Measurements from ENCODE around the gene PRKCG. TPM values are rescaled to one million over a fixed set of nuclear protein-coding genes. Genes with fewer than 3 reads are reported as not detected.

PRKCG gene
- total RNA-seq, 1 experiment from 2014 or later = 2.8 TPM

GRCh38 chr19:53894707-53895106 is 12.7 kb downstream of the PRKCG start (continued):
- TF ChIP-seq, protein P1, sequence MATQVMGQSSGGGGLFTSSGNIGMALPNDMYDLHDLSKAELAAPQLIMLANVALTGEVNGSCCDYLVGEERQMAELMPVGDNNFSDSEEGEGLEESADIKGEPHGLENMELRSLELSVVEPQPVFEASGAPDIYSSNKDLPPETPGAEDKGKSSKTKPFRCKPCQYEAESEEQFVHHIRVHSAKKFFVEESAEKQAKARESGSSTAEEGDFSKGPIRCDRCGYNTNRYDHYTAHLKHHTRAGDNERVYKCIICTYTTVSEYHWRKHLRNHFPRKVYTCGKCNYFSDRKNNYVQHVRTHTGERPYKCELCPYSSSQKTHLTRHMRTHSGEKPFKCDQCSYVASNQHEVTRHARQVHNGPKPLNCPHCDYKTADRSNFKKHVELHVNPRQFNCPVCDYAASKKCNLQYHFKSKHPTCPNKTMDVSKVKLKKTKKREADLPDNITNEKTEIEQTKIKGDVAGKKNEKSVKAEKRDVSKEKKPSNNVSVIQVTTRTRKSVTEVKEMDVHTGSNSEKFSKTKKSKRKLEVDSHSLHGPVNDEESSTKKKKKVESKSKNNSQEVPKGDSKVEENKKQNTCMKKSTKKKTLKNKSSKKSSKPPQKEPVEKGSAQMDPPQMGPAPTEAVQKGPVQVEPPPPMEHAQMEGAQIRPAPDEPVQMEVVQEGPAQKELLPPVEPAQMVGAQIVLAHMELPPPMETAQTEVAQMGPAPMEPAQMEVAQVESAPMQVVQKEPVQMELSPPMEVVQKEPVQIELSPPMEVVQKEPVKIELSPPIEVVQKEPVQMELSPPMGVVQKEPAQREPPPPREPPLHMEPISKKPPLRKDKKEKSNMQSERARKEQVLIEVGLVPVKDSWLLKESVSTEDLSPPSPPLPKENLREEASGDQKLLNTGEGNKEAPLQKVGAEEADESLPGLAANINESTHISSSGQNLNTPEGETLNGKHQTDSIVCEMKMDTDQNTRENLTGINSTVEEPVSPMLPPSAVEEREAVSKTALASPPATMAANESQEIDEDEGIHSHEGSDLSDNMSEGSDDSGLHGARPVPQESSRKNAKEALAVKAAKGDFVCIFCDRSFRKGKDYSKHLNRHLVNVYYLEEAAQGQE (IDR thresholded peaks at IDR 0.05; ENCODE audit: low read depth) = no peak
- TF ChIP-seq ZFX (IDR thresholded peaks at IDR 0.05) (no peak), ZNF274 (IDR thresholded peaks at IDR 0.05; ENCODE audit: low read depth, low read length) (no peak)
- TF ChIP-seq, protein P2, sequence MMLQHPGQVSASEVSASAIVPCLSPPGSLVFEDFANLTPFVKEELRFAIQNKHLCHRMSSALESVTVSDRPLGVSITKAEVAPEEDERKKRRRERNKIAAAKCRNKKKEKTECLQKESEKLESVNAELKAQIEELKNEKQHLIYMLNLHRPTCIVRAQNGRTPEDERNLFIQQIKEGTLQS (IDR thresholded peaks at IDR 0.05) = no peak

- no peaks in the 10 kb centered on the region for H3K9me2 ChIP-seq (ENCODE audit: insufficient read depth)
- intact Hi-C loops (cut with micrococcal nuclease) = loop anchor here (5.0 kb wide), 1 partner anchor 86 kb away; no protein-coding TSS in a partner anchor
- RAD21 ChIA-PET (ENCODE audit: low non-redundant PET in 1 of 2, low total read pairs in 2 of 2, uncharacterized antibody in 2 of 2, unreplicated experiment in 2 of 2) = no interaction called here
- no peak overlapping the region for H3K27ac ChIP-seq (ENCODE audit: low read depth, low read length)
- H3K4me1 ChIP-seq (ENCODE audit: control insufficient read depth in 1 of 2, insufficient read depth in 2 of 2, low read length in 2 of 2) = peaks cover 9 to 24% of the 10 kb centered on the region in 2 experiments; a peak in 3 of 4 replicates
- H4K20me1 ChIP-seq (ENCODE audit: insufficient read depth) = no peaks in the 10 kb centered on the region
- no TSS peak for BruUV-seq (replicated peaks)
- no peak overlapping the region for H3K4me3 ChIP-seq (replicated peaks in 1 of 2; ENCODE audit: low read depth in 1 of 2, low read length in 2 of 2)
- POLR2A ChIA-PET = no interaction called here
- ATAC-seq (no peak), DNase-seq (ENCODE audit: low read depth, low spot score) (no peak)
- no peak overlapping the region for H3K9ac ChIP-seq (ENCODE audit: low read length)
- no peak for TF ChIP-seq EZH2 (IDR thresholded peaks at IDR 0.05)
- TF ChIP-seq SP1 (IDR thresholded peaks at IDR 0.05; ENCODE audit: low read depth) = no peak
- TF ChIP-seq CTCF (IDR thresholded peaks at IDR 0.05 in 2 of 3, conservative IDR thresholded peaks at IDR 0.05 in 1 of 3; ENCODE audit: borderline replicate concordance in 1 of 3, insufficient read depth in 1 of 3, low read depth in 2 of 3, low read length in 2 of 3) = no peak
- no peak for TF ChIP-seq ELF1 (IDR thresholded peaks at IDR 0.05; ENCODE audit: borderline replicate concordance, low read depth)
- no peak for TF ChIP-seq POLR2A (IDR thresholded peaks at IDR 0.05; ENCODE audit: borderline replicate concordance, extremely low read depth, insufficient read depth, insufficient read length)
- TF ChIP-seq, protein P1 (IDR thresholded peaks at IDR 0.05; ENCODE audit: low read depth) = peak; percentile 63
- CTCF ChIA-PET = no interaction called here
- H3K4me2 ChIP-seq (ENCODE audit: low read length) = no peak overlapping the region
- H3K27me3 ChIP-seq (ENCODE audit: insufficient read depth, low read length) = no peaks in the 10 kb centered on the region
- no peaks in the 10 kb centered on the region for H3K9me3 ChIP-seq (ENCODE audit: control insufficient read depth in 1 of 2, insufficient read depth in 1 of 2, low read depth in 1 of 2, low read length in 2 of 2)
- H2AFZ ChIP-seq (ENCODE audit: low read depth, low read length, poor library complexity, severe bottlenecking) = no peak overlapping the region
- H3K79me2 ChIP-seq (ENCODE audit: insufficient read depth, low read length) = no peaks in the 10 kb centered on the region
- no peaks in the 10 kb centered on the region for H3K36me3 ChIP-seq (ENCODE audit: control insufficient read depth in 1 of 2, insufficient read depth in 2 of 2, low read length in 2 of 2)
Observed at GRCh38 chr19:53896682-53897081, 14.7 kb downstream of the PRKCG start.
